ENCODE measurements around the gene FOXS1. TPM values are rescaled to one million over a fixed set of nuclear protein-coding genes. Genes with fewer than 3 reads are reported as not detected.
A peak's percentile ranks its signal among the peaks of the same experiment; 100 is the strongest.

FOXS1 gene
- total RNA-seq, 2 experiments from 2014 or later, result not detected

DNA sequence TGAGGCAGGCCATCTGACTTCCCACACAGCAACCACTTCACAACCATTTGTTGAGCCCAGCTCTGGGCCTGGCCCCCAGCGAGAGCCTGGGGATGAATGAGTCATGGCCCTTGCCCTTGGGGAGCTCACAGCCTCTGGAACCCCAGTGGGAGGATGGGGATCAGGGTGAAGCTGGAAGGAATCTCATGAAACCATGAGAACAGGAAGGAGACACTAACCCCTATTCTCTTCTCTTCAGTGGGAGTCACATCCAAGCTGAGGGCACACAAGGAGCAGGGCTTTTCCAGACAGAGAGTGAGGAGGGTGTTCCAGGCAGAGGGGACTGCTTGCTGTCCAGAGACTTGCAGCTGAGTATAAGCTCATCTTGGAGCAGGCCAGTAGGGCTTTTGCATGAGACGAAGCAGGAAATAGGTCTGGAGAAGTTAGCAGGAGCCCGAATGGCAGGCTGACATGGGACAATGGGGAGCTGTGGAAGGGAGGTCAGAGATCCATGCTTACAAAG, 7.5 kb downstream of the FOXS1 start:
- H3K36me3 Mint-ChIP-seq (ENCODE audit: low read depth), result no peaks in the 10 kb centered on the region
- ChIA-PET CTCF (interaction anchor here (0.7 to 6.8 kb wide), 6 partner anchors 9 to 114 kb away, joined by 3 to 46 read pairs (median 11); partner anchors contain the start of gene PDRG1), POLR2A (interaction anchor here (1.0 kb wide), 1 partner anchor 12 kb away, joined by 3 read pairs; no protein-coding TSS in a partner anchor)
- TF ChIP-seq, protein P1, sequence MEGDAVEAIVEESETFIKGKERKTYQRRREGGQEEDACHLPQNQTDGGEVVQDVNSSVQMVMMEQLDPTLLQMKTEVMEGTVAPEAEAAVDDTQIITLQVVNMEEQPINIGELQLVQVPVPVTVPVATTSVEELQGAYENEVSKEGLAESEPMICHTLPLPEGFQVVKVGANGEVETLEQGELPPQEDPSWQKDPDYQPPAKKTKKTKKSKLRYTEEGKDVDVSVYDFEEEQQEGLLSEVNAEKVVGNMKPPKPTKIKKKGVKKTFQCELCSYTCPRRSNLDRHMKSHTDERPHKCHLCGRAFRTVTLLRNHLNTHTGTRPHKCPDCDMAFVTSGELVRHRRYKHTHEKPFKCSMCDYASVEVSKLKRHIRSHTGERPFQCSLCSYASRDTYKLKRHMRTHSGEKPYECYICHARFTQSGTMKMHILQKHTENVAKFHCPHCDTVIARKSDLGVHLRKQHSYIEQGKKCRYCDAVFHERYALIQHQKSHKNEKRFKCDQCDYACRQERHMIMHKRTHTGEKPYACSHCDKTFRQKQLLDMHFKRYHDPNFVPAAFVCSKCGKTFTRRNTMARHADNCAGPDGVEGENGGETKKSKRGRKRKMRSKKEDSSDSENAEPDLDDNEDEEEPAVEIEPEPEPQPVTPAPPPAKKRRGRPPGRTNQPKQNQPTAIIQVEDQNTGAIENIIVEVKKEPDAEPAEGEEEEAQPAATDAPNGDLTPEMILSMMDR (IDR thresholded peaks at IDR 0.05), result no peak
- DNase-seq (no peak), ATAC-seq (no peak)
- no peaks in the 10 kb centered on the region for H3K9me3 Mint-ChIP-seq
- no peak overlapping the region for H3K4me3 Mint-ChIP-seq
- H3K27me3 Mint-ChIP-seq, result no peaks in the 10 kb centered on the region
- intact Hi-C loops (cut with micrococcal nuclease), result no loop called here
- H3K27ac Mint-ChIP-seq, result no peak overlapping the region
- H3K4me1 Mint-ChIP-seq (ENCODE audit: low read depth), result peaks cover 8% of the 10 kb centered on the region

DNA sequence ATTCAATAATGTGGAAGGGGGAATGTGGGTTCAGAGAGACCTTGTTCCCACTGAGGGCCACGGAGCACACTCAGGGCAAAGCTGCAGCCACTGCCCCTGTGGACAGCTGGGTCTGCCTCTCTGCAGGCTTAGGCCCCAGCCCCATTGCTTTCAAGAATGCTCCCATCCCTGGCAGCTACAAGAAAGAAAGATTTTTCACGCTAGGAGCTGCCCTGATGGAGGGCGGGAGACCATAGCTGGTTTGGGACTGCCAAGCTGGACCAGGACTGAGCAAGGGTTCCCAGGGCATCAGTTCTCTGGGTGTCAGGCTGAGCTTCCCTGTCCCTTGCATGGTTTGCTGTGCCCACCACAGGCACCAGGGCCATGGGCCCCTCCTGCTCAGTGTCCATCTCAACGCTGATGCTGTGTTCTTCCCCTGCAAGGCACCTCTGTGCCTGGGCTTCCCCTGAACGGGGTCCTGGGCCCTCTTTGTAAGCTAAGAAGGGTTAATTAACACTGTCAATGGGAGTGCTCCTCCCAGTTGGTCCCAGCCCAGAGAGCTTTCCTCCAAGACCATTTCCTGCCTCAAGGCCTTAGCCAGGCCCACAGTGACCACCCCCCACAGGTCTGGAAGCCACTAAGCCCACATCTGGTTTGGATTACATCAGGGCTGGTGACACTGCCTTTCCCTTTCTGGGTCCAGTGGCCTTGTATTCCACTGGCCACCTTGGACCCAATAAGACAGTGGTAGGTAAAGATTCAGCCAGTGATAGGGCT, 8.4 kb downstream of the FOXS1 start:
- no peak for DNase-seq
- Mint-ChIP-seq H3K9me3 (no peaks in the 10 kb centered on the region), H3K4me3 (no peak overlapping the region), H3K36me3 (ENCODE audit: low read depth) (no peaks in the 10 kb centered on the region), H3K27me3 (no peaks in the 10 kb centered on the region), H3K27ac (no peak overlapping the region), H3K4me1 (ENCODE audit: low read depth) (peaks cover 8% of the 10 kb centered on the region)
- ChIA-PET CTCF (interaction anchor here (0.7 to 6.8 kb wide), 9 partner anchors 8 to 198 kb away, joined by 3 to 46 read pairs (median 3); partner anchors contain the start of genes FOXS1 and PDRG1), POLR2A (no interaction called here)
- ATAC-seq, result no peak
- intact Hi-C loops (cut with micrococcal nuclease), result no loop called here
- TF ChIP-seq, protein P1 (IDR thresholded peaks at IDR 0.05), result no peak

DNA sequence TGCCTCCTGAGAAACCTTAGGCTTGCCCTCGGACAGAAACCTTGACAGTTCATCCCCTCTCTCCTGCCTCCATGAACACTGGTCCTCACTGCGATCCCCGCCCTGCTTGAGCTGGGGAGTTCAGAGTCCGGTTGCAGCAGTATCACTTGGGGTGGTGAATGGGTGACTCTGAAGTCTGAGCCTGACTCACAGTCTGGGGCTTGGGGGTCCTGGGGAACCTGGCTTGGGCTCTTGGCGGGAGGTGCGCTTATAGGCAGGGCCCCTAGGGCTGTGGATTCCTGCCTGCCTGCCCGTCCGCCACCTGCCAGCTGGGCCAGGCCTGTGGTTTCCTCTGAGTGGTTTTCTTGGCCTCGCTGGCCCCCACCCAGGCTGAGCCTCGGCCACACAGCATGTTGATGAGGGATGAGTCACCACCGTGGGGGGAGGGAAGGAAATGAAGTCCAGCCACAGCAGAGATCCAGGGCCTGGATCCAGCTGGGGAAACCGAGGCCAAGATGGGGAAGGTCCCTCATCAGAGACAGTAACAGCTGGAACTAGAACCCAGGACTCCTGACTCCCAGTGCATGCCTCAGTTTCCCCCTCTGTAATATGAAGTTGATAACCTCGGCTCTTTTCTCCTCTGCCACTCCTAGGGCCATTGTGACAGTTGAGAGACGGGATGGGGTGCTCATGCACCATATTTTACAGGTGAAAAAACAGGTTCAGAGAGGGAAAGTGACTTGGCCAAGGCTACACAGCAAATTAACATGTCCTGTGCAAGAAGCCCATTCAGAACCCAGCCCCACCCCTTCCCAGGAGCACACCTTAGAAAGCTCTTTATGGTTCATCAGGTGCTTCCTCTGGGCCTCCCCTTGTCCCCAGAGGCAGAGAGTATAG, 9.2 kb downstream of the FOXS1 start:
- CTCF ChIA-PET, result interaction anchor here (1.0 to 6.8 kb wide), 7 partner anchors 9 to 199 kb away, joined by 3 to 46 read pairs (median 3); partner anchors contain the start of gene FOXS1
- H3K9me3 Mint-ChIP-seq, result no peaks in the 10 kb centered on the region
- POLR2A ChIA-PET, result no interaction called here
- no peaks in the 10 kb centered on the region for H3K27me3 Mint-ChIP-seq
- intact Hi-C loops (cut with micrococcal nuclease), result no loop called here
- H3K4me3 Mint-ChIP-seq, result no peak overlapping the region
- peak; percentile 70 for ATAC-seq
- TF ChIP-seq, protein P1 (IDR thresholded peaks at IDR 0.05), result no peak
- H3K36me3 Mint-ChIP-seq (ENCODE audit: low read depth), result no peaks in the 10 kb centered on the region
- DNase-seq, result peak; percentile 64
- no peak overlapping the region for H3K27ac Mint-ChIP-seq
- H3K4me1 Mint-ChIP-seq (ENCODE audit: low read depth), result peaks cover 8% of the 10 kb centered on the region

DNA sequence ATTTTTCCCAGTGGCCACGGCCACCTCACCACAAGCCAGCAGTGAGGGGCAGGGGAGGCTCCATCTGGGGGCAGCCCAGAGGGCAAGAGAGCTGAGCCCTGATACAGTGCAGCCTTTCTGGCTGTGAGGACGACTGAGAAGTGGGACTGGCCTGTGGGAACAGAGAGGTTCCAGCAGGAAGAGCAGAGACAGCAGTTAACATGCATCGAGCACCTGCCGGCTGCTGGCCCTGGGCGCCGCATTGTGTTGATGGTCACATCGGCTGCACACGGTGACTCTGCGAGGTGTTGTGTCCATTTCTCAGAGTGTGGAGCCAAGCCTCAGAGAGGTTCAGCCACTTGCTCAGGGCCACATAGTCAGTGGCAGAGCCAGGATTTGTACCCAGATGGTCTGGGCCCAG, 9.8 kb downstream of the FOXS1 start:
- H3K4me3 Mint-ChIP-seq, result no peak overlapping the region
- peaks cover 8% of the 10 kb centered on the region for H3K4me1 Mint-ChIP-seq (ENCODE audit: low read depth)
- intact Hi-C loops (cut with micrococcal nuclease), result no loop called here
- ChIA-PET CTCF (interaction anchor here (0.5 to 6.8 kb wide), 3 partner anchors 8 to 20 kb away, joined by 3 to 46 read pairs (median 4); no protein-coding TSS in a partner anchor), POLR2A (no interaction called here)
- H3K27ac Mint-ChIP-seq, result no peak overlapping the region
- TF ChIP-seq, protein P1 (IDR thresholded peaks at IDR 0.05), result no peak
- no peaks in the 10 kb centered on the region for H3K9me3 Mint-ChIP-seq
- no peaks in the 10 kb centered on the region for H3K36me3 Mint-ChIP-seq (ENCODE audit: low read depth)
- ATAC-seq, result no peak
- DNase-seq, result no peak
- no peaks in the 10 kb centered on the region for H3K27me3 Mint-ChIP-seq

Measured in activated CD8-positive, alpha-beta T cell treated with anti-CD3 and anti-CD28 coated beads for 36 hours (primary cell).